Stomach (tissue), 4 donors: ENCODE results near the gene ESD.

Experiments used
- CTCF ChIP-seq, 7 experiments: fragments of 450-650 bp in 4 of 7; fragments of 200-600 bp in 3 of 7; sonication (generic) in 3 of 7; IDR thresholded peaks; one replicate each; pipeline ENCODE4 v1.5.1; 2016 to 2019; ENCODE audit warnings: antibody characterized with exemption in 7 of 7, control low read depth in 2 of 7, mild to moderate bottlenecking in 1 of 7
- EP300 ChIP-seq: sonication (generic); formaldehyde crosslinking; IDR thresholded peaks from one replicate; pipeline ENCODE4 v1.6.1; 2017; ENCODE audit warnings: antibody characterized with exemption
- POLR2A ChIP-seq, 4 donors: fragments of 450-650 bp; IDR thresholded peaks; one replicate each; pipeline ENCODE4 v1.6.1; 2016; ENCODE audit warnings: antibody characterized with exemption in 4 of 4, control low read depth in 2 of 4, mild to moderate bottlenecking in 1 of 4, moderate library complexity in 1 of 4
- POLR2AphosphoS5 ChIP-seq, 3 donors: sonication (generic); formaldehyde crosslinking; IDR thresholded peaks; one replicate each; pipeline ENCODE4 v1.6.1; 2016; ENCODE audit warnings: antibody characterized with exemption in 3 of 3

- TF ChIP-seq CTCF (IDR thresholded peaks at IDR 0.05): no peak
- no peak for TF ChIP-seq EP300
- peak in 1 of 3 donors; percentile 52 for TF ChIP-seq POLR2AphosphoS5 (IDR thresholded peaks at IDR 0.05)
- no peak for TF ChIP-seq POLR2A (IDR thresholded peaks at IDR 0.05)
Measured at GRCh38 chr13:46756977-46757376, 40.0 kb downstream of the ESD start.
